ENCODE data around the gene CASP6. TPM values are rescaled to one million over a fixed set of nuclear protein-coding genes. Genes with fewer than 3 reads are reported as not detected.

CASP6 gene
- 19.3 and 23.6 TPM in 2 replicates for total RNA-seq

GRCh38 chr4:109702950-109703663, at the start of gene CASP6:
CASP6 (minus strand) TSS chr4:109703445; CDS start chr4:109703395, 50 bp downstream.
- Mint-ChIP-seq H3K27ac (peak within 1 kb of the TSS; percentile 90), H3K4me1 (peaks cover 29% of the 10 kb centered on the region)

GRCh38 chr4:109752525-109752924, 49.3 kb upstream of the CASP6 start:
- H3K36me3 Mint-ChIP-seq (ENCODE audit: low read depth): no peaks in the 10 kb centered on the region
- no peak overlapping the region for H3K4me3 Mint-ChIP-seq
- peak; percentile 34 for DNase-seq
- H3K27ac Mint-ChIP-seq: no peak overlapping the region
- intact Hi-C loops (cut with micrococcal nuclease): loop anchor here (5.0 kb wide), 1 partner anchor 330 kb away; no protein-coding TSS in a partner anchor
- H3K9me3 Mint-ChIP-seq: no peaks in the 10 kb centered on the region
- H3K4me1 Mint-ChIP-seq: no peaks in the 10 kb centered on the region
- peaks cover 7% of the 10 kb centered on the region for H3K27me3 Mint-ChIP-seq

More at GRCh38 chr4:109702950-109703663, at the start of gene CASP6:
- Mint-ChIP-seq H3K27me3 (no peaks in the 10 kb centered on the region), H3K9me3 (no peaks in the 10 kb centered on the region), H3K36me3 (ENCODE audit: low read depth) (peaks cover 11% of the 10 kb centered on the region), H3K4me3 (peak within 1 kb of the TSS; percentile 94)
- peak; percentile 94 for DNase-seq
- intact Hi-C loops (cut with micrococcal nuclease): loop anchor here (1.0 to 10.0 kb wide), 8 partner anchors 12 to 492 kb away; partner anchors contain the start of genes ELOVL6, GAR1 and SEC24B

- Mint-ChIP-seq H3K9me3 (no peaks in the 10 kb centered on the region), H3K4me3 (no peak overlapping the region), H3K27ac (no peak overlapping the region), H3K27me3 (peaks cover 7% of the 10 kb centered on the region), H3K4me1 (no peaks in the 10 kb centered on the region), H3K36me3 (ENCODE audit: low read depth) (no peaks in the 10 kb centered on the region)
- DNase-seq: peak; percentile 8
- intact Hi-C loops (cut with micrococcal nuclease): loop anchor here (5.0 kb wide), 1 partner anchor 330 kb away; no protein-coding TSS in a partner anchor
These were observed 48.6 kb upstream of the CASP6 start for GRCh38 chr4:109751852-109752251.

GRCh38 chr4:109750652-109751244, 47.5 kb upstream of the CASP6 start:
- intact Hi-C loops (cut with micrococcal nuclease): loop anchor here (5.0 kb wide), 1 partner anchor 328 kb away; no protein-coding TSS in a partner anchor
- peaks cover 7% of the 10 kb centered on the region for H3K27me3 Mint-ChIP-seq

GRCh38 chr4:109749388-109750082, 46.3 kb upstream of the CASP6 start:
- no peak overlapping the region for H3K4me3 Mint-ChIP-seq
- intact Hi-C loops (cut with micrococcal nuclease): loop anchor here (5.0 kb wide), 1 partner anchor 327 kb away; no protein-coding TSS in a partner anchor
- peak; percentile 37 for DNase-seq
- H3K27me3 Mint-ChIP-seq: peaks cover 5% of the 10 kb centered on the region
- H3K27ac Mint-ChIP-seq: no peak overlapping the region
- no peaks in the 10 kb centered on the region for H3K36me3 Mint-ChIP-seq (ENCODE audit: low read depth)
- no peaks in the 10 kb centered on the region for H3K4me1 Mint-ChIP-seq
- no peaks in the 10 kb centered on the region for H3K9me3 Mint-ChIP-seq

More at GRCh38 chr4:109750652-109751244, 47.5 kb upstream of the CASP6 start:
- no peaks in the 10 kb centered on the region for H3K4me1 Mint-ChIP-seq
- peak; percentile 54 for DNase-seq
- no peaks in the 10 kb centered on the region for H3K9me3 Mint-ChIP-seq
- H3K36me3 Mint-ChIP-seq (ENCODE audit: low read depth): no peaks in the 10 kb centered on the region
- H3K27ac Mint-ChIP-seq: no peak overlapping the region
- no peak overlapping the region for H3K4me3 Mint-ChIP-seq

- Mint-ChIP-seq H3K4me3 (no peak overlapping the region), H3K27ac (no peak overlapping the region), H3K4me1 (no peaks in the 10 kb centered on the region), H3K27me3 (peaks cover 7% of the 10 kb centered on the region), H3K9me3 (no peaks in the 10 kb centered on the region), H3K36me3 (ENCODE audit: low read depth) (no peaks in the 10 kb centered on the region)
- intact Hi-C loops (cut with micrococcal nuclease): no loop called here
- no peak for DNase-seq
These were observed 44.9 kb upstream of the CASP6 start for GRCh38 chr4:109748114-109748513.

GRCh38 chr4:109746728-109747127, 43.5 kb upstream of the CASP6 start:
- DNase-seq: peak; percentile 22
- Mint-ChIP-seq H3K36me3 (ENCODE audit: low read depth) (no peaks in the 10 kb centered on the region), H3K4me1 (no peaks in the 10 kb centered on the region), H3K27me3 (peaks cover 14% of the 10 kb centered on the region), H3K27ac (no peak overlapping the region), H3K9me3 (no peaks in the 10 kb centered on the region), H3K4me3 (no peak overlapping the region)
- intact Hi-C loops (cut with micrococcal nuclease): no loop called here

- intact Hi-C loops (cut with micrococcal nuclease): no loop called here
- H3K4me1 Mint-ChIP-seq: no peaks in the 10 kb centered on the region
- peaks cover 16% of the 10 kb centered on the region for H3K27me3 Mint-ChIP-seq
- DNase-seq: peak; percentile 26
- H3K9me3 Mint-ChIP-seq: no peaks in the 10 kb centered on the region
- no peak overlapping the region for H3K4me3 Mint-ChIP-seq
- no peak overlapping the region for H3K27ac Mint-ChIP-seq
- no peaks in the 10 kb centered on the region for H3K36me3 Mint-ChIP-seq (ENCODE audit: low read depth)
These were observed 42.6 kb upstream of the CASP6 start for GRCh38 chr4:109745830-109746229.

GRCh38 chr4:109739547-109739946, 36.3 kb upstream of the CASP6 start:
- Mint-ChIP-seq H3K4me3 (no peak overlapping the region), H3K36me3 (ENCODE audit: low read depth) (no peaks in the 10 kb centered on the region), H3K27me3 (peaks cover 25% of the 10 kb centered on the region), H3K4me1 (no peaks in the 10 kb centered on the region), H3K27ac (no peak overlapping the region), H3K9me3 (no peaks in the 10 kb centered on the region)
- peak; percentile 26 for DNase-seq
- intact Hi-C loops (cut with micrococcal nuclease): no loop called here

- Mint-ChIP-seq H3K4me1 (no peaks in the 10 kb centered on the region), H3K4me3 (no peak overlapping the region), H3K27ac (no peak overlapping the region), H3K9me3 (no peaks in the 10 kb centered on the region), H3K27me3 (peaks cover 25% of the 10 kb centered on the region), H3K36me3 (ENCODE audit: low read depth) (no peaks in the 10 kb centered on the region)
- intact Hi-C loops (cut with micrococcal nuclease): no loop called here
- peak; percentile 53 for DNase-seq
These were observed 35.0 kb upstream of the CASP6 start for GRCh38 chr4:109738104-109738872.

- intact Hi-C loops (cut with micrococcal nuclease): no loop called here
- Mint-ChIP-seq H3K4me1 (no peaks in the 10 kb centered on the region), H3K9me3 (no peaks in the 10 kb centered on the region), H3K4me3 (no peak overlapping the region), H3K36me3 (ENCODE audit: low read depth) (no peaks in the 10 kb centered on the region), H3K27ac (no peak overlapping the region), H3K27me3 (peaks cover 15% of the 10 kb centered on the region)
- no peak for DNase-seq
These were observed 32.5 kb upstream of the CASP6 start for GRCh38 chr4:109735566-109736365.

- no peaks in the 10 kb centered on the region for H3K9me3 Mint-ChIP-seq
These were observed 30.5 kb upstream of the CASP6 start for GRCh38 chr4:109733728-109734127.

More at GRCh38 chr4:109733728-109734127, 30.5 kb upstream of the CASP6 start:
- DNase-seq: no peak
- Mint-ChIP-seq H3K27ac (no peak overlapping the region), H3K27me3 (peaks cover 9% of the 10 kb centered on the region), H3K4me3 (no peak overlapping the region), H3K36me3 (ENCODE audit: low read depth) (no peaks in the 10 kb centered on the region), H3K4me1 (peaks cover 9% of the 10 kb centered on the region)
- intact Hi-C loops (cut with micrococcal nuclease): loop anchor here (5.0 kb wide), 1 partner anchor 1746 kb away; the partner anchor contains the start of gene HADH

Data from activated CD4-positive, alpha-beta T cell treated with anti-CD3 and anti-CD28 coated beads, Interleukin-2, amount 10 ng/mL, durations not matched to agents 24 days and 14 days (primary cell).